ENCODE results near the gene PPP1CA.
"Not testable (repeated sequence)": the region's sequence is repeated elsewhere in the genome, so short reads cannot be mapped to it uniquely, and the experiment has no call there.

The PPP1CA gene

DNA sequence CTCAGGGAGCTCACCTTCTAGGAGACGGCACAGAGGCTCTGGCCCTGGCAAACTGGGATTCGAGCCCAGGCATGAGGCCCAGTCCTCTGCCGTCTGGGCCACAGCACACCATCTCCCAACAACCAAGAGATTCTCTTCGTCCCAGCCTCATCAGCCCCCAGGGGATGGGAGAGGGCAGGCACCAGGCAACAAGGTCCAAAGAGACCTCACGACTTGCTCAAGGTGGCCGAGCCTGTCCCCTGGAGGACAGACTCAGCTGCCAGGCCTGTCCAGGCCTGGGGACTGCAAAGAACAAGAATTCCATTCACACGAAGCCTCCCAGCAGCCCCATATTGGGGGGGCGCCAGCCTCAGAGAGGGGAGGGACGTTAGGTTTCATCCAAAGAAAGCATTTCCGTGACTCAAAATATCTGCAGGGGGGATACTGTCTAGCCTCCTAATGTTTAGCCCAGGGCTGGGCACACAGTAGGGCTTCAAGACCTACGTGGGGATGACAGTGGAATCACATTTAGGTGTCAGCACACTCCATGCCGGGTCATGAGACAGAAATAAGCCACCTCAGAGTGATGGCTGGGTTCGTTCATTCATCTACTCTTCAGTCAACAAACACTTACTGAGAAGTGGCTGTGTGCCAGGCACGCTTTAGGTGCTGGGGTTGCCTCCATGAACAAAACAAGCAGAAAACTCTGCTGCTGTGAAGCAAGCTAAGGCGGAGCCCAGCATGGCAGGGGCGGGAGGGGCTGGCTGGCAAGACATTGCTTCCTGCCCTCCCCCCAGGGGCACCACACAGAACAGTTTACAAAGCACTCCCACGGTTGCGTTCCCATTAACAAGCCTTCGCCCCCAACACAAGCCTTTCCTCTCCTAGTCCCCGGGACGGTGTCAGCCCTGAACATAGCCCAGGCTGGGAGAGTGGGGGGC, 15.0 kb upstream of the PPP1CA start:
- no peak for DNase-seq (ENCODE audit: low spot score)

DNA sequence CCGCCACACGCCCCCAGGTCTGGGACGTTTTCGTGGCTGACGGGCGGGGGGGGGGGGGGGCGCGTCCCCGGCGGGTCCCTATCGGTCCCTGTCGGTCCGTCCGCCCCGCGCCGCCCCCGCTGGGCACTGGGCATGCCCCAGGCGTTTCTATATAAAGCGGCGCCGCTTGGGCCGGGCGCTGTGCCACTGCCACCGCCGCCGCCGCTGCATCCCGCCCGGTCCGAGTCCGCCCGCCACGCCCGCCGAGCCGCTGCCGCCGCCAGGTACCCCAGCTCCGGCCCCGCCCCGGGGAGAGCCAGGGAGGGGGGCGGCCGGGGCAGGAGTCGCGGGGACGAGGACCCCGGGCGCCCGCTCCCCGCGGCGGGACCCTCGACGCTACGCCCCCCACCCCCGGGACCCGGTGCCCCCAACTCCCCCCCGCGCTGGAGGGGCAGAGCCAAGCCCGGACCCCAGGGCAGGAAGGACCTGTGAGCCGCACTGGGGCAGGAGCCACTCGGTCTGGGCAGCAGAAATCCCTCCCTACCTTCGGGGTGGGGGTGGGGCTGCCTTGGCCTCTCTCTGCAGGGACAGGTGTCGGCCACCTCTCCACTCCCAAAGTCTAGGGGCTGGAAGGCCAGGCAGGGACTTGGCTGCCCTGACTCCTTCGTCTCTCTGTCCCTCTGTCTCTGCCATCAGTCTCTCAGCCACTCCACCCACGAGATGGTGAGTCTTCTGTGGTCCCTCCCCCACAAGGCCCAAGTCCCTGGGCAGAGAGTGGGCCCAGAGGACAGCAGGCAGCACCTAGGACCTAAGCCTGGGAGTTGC, 14.0 kb upstream of the PPP1CA start, which contains the start of gene CARNS1:
Gene CARNS1, plus strand, starts transcription at position 178 of the 804 bp plus-strand sequence. Its CDS starts 522 bp downstream, at position 700.
- no peak for DNase-seq (ENCODE audit: low spot score)

DNA sequence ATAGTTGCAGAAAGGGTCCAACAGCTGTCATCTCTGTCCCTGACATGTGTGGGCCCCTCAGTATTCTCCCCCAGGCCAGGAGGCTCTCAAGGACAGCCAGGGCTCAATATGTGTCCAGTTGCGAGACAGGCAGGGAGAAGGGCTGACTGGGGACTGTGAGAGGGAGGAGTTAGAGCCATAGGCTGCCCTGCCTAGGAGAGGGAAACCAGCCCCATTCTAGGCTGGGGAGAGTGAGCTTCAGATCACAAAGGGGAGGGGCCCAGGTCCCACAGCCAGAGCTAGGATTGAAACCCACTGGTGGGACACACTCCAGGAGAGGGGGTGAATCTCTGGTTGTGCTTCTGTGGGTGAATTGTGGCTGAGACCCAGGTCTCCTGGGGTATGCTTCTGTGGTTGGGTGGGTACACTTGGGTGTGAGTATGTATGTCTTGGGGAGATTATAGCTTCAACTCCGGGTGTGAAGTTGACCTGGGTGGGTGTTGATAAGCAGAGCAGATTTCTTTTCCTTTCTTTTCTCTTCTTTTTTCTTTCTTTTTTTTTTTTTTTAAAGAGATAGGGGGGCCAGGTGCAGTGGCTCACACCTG, 11.7 kb upstream of the PPP1CA start:
- DNase-seq (ENCODE audit: low spot score), result no peak

DNA sequence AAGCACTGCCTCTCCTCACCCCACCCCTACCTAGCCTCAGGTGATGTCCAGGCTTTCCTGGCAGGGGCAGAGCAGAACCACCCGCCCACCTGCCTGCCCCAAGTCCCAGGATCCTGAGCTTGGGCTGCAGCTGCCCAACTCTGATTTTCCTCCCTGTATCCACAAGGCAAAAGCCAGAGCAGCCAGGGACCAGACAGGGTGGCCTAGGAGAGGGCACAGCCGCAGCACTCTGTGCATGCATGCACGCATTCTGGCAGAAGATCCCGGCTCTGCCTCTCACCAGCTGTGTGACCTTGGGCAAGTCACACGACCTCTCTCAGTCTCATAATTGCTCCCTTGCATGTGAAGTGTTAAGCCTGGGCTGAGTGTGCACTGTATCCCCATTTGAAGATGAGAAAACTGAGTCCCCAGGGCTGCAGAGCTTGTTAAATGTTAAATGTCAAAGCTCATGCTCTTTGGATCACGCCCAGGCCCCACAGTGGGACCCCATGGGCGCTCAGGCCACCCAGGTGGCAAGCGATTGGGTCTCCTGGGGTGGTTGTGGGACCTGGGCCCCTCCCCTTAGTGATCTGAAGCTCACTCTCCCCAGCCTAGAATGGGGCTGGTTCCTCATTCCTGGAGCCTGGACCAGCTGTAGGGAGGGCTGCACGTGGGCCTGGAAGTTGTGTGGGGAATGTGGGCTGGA, 11.0 kb upstream of the PPP1CA start:
- DNase-seq (ENCODE audit: low spot score), result no peak

DNA sequence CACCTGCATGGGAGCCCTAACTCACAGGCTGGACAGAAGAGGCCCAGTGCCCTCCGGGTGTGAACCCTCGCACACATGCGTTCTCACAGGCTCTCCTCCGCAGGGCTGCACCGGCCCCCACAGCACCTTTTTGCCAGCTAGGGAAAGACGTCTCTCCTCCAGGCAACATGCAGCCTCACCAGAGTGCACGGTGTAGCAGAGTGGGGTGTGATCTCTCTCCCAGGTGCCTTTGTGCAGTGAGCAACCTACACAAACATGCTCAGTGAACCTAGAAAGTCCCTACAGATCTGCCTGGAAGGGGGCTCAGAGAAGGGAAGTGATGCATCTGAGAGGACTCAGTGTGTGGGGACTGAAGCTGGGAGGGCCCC, 10.1 kb upstream of the PPP1CA start:
- DNase-seq (ENCODE audit: low spot score), result no peak

DNA sequence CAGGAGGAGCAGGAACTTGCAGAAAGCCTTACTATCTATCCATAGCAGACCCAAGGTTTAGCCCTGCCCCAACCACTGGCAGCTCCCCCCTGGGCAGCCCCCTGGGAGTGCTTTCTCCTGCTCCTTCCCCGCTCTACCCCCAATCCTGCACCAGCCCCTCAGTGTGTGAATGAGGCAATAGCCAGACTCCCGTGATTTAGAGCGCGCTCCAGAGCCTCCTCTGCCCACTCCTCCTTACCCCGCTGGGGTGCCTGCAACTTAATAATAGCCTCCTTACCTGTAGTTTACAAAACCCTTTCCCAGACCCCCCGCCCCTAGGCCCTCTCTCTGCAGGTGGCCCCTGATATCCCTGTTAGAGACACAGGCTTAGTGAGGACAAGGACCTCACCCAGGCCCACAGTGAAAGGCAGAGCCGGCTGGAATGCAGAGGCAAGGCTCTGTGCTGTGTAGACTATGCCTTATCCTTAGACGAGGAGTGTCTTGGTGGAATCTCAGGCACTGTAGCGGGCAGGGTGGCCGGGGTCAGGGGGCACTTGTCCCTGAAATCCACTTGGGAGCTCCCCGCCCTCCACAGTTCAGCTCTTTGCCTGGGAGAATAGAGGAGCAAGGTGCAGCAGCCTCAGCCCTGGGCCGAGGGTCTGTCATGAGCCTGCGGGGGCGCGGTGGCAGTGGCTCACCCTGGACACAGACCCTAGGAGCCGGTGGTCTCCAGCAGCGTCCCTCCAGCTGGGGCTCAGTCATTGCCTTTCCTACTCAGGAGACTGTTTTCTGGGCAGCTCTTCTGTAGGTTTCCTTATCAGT, 9.5 kb upstream of the PPP1CA start:
- DNase-seq (ENCODE audit: low spot score), result no peak

DNA sequence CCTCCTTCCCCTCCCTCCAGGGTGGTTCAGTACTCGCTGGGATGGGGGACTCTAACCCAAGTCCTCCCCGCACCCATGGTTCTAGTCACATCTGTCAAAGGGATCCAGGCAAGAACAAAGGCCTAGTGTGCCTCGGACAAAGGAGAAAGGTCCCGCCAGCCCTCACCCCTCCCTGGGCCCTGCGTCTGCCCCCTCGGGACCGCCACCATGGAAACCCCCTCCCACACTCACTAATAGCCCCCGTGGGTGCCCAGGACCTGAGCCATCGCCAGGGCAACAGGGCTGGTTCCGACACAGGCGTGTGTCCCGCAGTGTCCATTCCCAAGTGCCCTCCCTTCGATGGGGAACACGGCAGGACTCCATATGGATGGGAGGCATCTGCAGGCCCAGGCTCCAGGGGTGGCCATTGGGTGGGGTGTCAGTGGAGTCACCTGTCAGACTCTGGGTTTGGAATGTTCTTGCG, 8.7 kb upstream of the PPP1CA start:
- no peak for DNase-seq (ENCODE audit: low spot score)

DNA sequence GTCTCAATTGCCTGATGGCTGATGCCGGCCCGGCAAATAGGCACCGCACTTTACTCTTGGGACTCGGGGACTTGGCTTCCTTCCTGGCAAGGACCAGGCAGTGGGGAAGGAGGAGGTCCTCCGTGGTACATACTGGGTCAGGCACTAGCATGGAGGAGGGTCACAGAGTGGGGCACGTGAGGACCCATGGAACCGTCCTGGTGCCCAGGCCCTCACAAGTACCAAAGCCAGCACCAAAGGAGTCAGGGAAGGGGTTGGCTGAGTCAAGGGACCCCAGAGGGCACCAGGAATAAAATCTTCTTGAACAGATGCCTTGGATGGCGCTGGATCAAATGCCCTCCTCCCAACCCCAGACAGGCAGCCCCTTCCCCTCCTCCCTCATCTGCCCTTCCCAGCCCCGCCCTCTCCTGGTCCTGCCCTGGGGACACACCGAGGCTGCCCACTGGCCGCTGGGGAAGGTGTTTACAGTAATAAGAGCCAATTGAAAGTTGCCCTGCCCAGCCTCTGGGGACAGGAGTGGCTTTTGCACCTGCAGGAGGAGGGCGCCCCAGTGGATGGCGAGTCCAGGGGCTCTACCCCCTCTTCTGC, 8.2 kb upstream of the PPP1CA start:
- DNase-seq (ENCODE audit: low spot score), result no peak

DNA sequence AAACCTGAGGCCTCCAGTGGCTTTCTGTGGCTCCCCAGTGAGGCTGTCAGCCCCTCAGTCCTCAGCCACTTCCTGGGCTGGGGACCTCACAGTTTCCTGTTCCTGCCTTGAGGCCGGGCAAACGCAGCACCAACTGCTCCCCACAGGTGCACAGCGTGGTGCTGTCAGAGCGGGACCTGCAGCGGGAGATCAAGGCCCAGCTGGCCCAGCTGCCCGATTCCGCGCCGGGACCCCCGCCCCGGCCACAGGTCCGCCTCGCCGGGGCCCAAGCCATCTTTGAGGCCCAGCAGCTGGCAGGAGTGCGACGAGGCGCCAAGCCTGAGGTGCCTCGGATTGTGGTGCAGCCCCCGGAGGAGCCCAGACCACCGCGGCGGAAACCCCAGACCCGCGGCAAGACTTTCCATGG, 7.6 kb upstream of the PPP1CA start:
- no peak for DNase-seq (ENCODE audit: low spot score)

DNA sequence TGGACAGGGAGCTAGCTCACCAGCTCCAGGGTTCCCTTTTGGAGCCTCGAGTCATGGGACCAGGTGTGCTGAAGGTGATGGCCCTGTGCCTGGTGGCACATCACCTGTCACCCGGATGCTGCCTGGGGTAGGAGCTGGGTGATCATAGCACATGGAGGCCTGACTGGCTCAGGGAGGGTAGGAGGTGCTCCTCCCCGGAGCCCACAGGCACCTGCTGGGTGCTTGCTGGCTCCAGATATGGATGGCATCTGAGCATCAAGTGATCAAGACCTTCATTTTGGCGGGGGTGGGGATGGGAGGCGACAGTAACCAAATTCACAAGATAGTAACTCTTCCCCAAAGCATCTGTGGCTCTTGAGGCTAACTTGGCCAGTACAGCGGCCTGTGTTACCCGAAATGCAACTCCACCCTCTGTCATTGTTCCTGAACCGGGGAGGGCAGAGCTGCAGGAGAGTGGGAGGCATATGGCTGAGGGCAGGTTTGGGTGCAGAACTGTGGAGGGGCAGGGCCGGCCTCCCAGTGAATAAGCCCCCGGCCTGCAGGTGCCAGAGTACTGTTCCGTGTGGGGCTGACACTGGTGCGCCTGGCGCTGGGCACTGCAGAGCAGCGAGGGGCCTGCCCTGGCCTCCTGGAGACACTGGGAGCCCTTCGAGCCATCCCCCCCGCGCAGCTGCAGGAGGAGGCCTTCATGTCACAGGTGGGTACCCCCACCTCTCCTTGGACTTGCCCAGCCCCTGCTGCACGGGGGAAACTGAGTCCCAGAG, 7.0 kb upstream of the PPP1CA start:
- no peak for DNase-seq (ENCODE audit: low spot score)

DNA sequence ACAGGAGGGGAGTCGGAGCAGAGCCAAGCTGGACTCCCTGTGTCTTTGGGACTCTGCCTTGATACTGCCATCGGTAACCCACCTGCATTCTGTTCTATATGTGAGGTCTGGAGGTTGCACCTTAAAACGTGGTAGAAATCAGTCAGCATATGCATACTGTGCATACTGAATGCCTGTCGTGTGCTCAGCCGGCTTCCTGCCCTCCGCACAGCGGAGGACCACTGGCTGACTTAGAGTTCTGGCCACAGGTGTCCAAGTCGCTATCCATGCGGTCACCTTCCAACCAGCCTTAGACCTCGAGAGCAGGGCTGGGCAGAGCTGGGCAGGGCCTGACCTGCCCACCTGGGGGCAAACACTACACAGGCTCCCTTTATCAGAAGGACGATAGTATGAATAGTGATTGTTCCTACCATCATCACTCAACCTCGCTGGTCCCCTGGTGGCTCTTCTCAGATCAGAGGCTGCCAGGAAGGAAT, 6.1 kb upstream of the PPP1CA start:
- DNase-seq (ENCODE audit: low spot score), result no peak

DNA sequence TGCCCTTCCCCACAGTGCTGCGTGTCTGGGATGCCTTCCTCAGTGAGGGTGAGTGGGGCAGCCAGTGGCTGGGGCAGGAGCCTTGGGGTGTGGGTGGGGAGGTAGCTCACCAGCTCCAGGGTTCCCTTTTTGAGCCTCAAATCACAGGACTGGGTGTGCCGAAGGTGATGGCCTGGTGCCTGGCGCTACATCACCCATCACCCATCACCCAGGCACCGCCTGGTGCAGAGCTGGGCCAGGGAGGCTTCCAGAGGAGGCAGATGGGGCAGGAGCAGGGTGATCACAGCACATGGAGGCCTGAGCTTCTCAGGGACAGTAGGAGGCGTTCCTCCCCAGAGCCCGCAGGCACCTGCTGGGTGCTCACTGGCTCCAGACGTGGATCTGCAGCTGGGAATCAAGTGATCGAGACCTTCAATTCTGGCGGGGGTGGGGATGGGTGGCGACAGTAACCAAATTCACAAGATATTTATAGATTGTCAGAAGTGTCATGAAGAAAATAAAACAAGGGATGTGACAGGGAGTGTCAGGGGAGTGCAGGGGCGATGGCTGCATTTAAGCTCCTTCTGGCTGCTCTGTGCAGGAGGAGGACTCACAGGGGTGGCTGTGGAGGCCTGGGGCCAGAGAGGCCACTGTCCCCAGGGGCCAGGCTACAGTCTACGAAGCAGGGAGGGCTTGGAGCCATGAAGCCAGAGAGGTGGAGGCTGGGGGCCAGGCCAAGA, 5.5 kb upstream of the PPP1CA start:
- no peak for DNase-seq (ENCODE audit: low spot score)

DNA sequence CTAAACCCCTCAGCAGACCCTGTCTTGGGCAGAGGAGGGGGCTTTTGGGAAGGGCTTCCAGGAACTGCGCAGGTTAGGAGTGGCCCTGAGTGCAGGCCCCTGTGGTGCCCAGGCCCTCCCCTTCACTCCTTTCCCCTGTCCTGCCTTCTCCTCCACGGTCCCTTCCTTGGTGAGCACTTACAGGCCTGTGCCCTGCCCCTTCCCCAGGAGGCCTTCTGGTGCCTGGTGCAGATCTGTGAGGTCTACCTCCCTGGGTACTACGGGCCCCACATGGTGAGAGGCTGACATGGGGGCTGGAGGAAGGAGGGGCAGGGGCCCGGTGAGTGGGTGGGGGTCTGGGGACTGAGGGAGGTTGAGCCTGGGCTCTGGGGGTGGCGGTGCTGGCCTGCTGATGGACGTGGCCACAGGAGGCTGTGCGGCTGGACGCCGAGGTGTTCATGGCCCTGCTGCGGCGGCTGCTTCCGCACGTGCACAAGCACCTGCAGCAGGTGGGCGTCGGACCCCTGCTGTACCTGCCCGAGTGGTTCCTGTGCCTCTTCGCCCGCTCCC, 4.8 kb upstream of the PPP1CA start:
- no peak for DNase-seq (ENCODE audit: low spot score)

DNA sequence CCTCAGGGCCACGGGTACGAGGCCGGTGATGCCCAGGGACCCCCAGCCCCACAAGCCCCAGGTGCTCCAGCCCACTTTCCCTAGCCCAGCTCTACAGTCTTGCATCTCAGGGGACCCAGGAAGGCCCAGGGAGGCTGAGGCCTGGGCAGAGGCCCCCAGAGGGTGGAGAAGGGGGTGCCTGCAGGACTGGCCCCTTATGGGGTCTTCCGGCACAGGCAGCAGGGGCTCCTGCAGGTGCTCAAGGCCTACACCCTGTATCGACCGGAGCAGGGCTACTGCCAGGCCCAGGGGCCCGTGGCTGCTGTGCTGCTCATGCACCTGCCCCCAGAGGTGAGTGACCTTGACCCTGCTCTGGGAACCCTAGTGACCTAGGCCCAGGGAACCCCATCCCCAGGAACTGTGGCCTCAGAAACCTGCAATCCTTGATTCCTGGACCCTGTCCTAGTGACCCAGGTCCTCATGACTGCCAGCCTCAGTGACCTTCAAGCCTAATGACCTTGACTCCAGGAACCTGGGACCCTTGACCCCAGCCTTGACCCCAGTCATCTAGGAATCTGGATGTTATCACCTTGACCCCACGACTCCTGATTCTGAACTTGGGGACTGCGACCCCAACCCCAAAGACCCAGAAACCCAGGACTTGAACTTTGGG, 4.2 kb upstream of the PPP1CA start:
- no peak for DNase-seq (ENCODE audit: low spot score)

DNA sequence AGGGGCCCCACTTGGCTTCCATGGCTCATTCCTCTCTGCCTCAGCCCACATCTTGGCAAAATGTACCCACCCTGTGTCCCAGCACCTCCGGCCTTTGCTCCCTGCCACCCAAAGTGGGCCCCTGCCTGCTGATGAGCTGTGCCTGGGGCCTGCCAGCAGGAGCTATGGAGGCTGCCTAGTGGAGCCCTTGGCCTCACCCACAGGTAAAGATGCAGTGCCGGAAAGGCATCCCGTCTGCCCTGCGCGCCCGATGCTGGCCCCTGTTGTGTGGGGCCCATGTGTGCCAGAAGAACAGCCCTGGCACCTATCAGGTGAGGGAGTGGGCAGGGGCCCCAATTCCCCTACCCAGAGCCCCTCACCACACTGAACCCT, 3.5 kb upstream of the PPP1CA start:
- no peak for DNase-seq (ENCODE audit: low spot score)

DNA sequence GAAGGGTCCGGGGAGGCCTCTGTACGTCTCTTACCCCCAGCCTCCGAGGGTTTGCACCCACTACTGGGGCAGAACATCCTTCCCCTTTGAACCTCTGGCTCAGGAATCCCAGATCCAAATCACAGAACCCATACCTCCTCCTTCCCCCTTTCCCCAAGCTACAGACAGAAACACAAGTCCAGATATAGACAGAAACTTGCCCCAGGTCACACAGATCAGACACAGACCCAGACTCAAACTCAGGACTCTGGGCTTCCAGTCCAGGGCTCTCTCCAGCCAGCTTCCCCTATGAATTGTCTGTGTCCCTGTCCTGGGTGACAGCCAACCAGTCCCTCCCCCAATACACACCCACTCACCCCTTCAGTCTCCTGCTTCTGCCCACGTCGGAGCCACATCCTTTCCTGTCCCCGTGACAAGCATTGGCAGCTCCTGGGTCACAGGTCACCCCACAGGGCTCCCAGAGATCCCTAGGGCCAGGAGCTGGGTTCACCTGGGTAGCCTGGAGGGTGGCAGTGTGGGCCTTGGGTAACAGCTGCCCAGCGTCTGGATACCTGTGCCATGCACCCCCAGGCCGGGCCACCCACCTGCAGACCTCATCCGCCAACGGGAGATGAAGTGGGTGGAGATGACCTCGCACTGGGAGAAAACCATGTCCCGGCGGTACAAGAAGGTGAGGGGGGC, 3.0 kb upstream of the PPP1CA start:
- DNase-seq (ENCODE audit: low spot score), result no peak

DNA sequence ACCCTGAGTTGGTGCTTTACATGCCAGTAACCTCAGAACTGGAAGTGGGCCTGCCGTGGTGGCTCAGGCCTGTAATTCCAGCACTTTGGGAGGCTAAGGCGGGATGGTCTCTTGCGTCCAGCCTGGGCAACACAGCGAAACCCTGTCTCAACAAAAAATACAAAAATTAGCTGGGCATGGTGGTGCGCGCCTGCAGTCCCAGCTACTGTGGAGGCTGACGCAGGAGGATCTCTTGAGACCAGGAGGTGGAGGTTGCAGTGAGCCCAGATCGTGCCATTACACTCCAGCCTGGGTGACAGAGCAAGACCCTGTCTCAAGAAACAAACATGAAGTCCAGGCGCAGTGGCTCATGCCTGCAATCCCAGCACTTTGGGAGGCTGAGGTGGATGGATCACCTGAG, 1.4 kb upstream of the PPP1CA start:
- DNase-seq (ENCODE audit: low spot score), result not testable (repeated sequence)

All from GM03348 (cell line).